HFFc6 (cell line): Measurements from ENCODE around the gene TUSC2. TPM values are rescaled to one million over a fixed set of nuclear protein-coding genes. Genes with fewer than 3 reads are reported as not detected.

Experiments used
- DNase-seq: peaks from one replicate; pipeline ENCODE4 v3.0.0-alpha.2; 2018
- H3K27ac Mint-ChIP-seq: 2 replicates; pipeline ENCODE4 v1.8.0; 2020; ENCODE audit warnings: mild to moderate bottlenecking, mixed read lengths
- H3K27me3 Mint-ChIP-seq: 2 replicates; pipeline ENCODE4 v1.8.0; 2021; ENCODE audit warnings: mild to moderate bottlenecking, moderate library complexity, mixed read lengths; ENCODE audit not compliant: insufficient read depth
- H3K36me3 Mint-ChIP-seq: 2 replicates; pipeline ENCODE4 v1.8.0; 2021; ENCODE audit warnings: low read depth, mixed read lengths
- H3K4me1 Mint-ChIP-seq: 2 replicates; pipeline ENCODE4 v1.8.0; 2020; ENCODE audit warnings: low read depth, mixed read lengths
- H3K4me3 Mint-ChIP-seq: 2 replicates; pipeline ENCODE4 v1.8.0; 2020; ENCODE audit warnings: mild to moderate bottlenecking, moderate library complexity, mixed read lengths
- H3K9me3 Mint-ChIP-seq: 2 replicates; pipeline ENCODE4 v1.8.0; 2020; ENCODE audit warnings: mild to moderate bottlenecking, mixed read lengths
- CTCF ChIP-seq: fragments of 200-600 bp; sonication (generic); IDR thresholded peaks from 2 replicates; pipeline ENCODE4 v1.5.0; 2021; ENCODE audit warnings: antibody characterized with exemption, mild to moderate bottlenecking
- long read RNA-seq: library from polyadenylated mRNA; unstranded; transcript quantifications from one replicate; pipeline ENCODE4 v2.0.0, GENCODE V29; 2019
- total RNA-seq, 6 experiments: library from RNA; stranded (reverse); fragmentation: NEBNext Ultra II Directional; extraction: Animal tissue kit (Norgen Biotek cat#: 25700); gene quantifications; 2 replicates in 1 of 6; 3 replicates in 5 of 6; pipeline ENCODE4 v1.2.3, GENCODE V29; 2021

Gene TUSC2, protein sequence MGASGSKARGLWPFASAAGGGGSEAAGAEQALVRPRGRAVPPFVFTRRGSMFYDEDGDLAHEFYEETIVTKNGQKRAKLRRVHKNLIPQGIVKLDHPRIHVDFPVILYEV
- total RNA-seq = 10 to 100 TPM; 23.9 to 34.2 (median 26.8) TPM
- long read RNA-seq, transcript TUSC2-201 (3 exons, 1,691 nt) = major isoform, 48 of 53 reads
- long read RNA-seq, partial matches to known transcripts = 0 of 53 reads
- long read RNA-seq, other reads (novel, unspliced or antisense) = 2 of 53 reads

GRCh38 chr3:50327943-50328691 lies at the start of gene TUSC2:
Gene TUSC2 (minus strand): TSS chr3:50328223. CDS start chr3:50328099, 124 bp downstream.
- peaks cover 2% of the 10 kb centered on the region for H3K27me3 Mint-ChIP-seq
- peak; percentile 94 for DNase-seq
- H3K27ac Mint-ChIP-seq = peak within 1 kb of the TSS; percentile 84
- TF ChIP-seq CTCF = no peak
- peaks cover 14% of the 10 kb centered on the region for H3K4me1 Mint-ChIP-seq
- peak within 1 kb of the TSS; percentile 94 for H3K4me3 Mint-ChIP-seq
- peaks cover 7% of the 10 kb centered on the region; the same call in 1 of the 2 replicates for H3K36me3 Mint-ChIP-seq
- no peaks in the 10 kb centered on the region for H3K9me3 Mint-ChIP-seq

DNA sequence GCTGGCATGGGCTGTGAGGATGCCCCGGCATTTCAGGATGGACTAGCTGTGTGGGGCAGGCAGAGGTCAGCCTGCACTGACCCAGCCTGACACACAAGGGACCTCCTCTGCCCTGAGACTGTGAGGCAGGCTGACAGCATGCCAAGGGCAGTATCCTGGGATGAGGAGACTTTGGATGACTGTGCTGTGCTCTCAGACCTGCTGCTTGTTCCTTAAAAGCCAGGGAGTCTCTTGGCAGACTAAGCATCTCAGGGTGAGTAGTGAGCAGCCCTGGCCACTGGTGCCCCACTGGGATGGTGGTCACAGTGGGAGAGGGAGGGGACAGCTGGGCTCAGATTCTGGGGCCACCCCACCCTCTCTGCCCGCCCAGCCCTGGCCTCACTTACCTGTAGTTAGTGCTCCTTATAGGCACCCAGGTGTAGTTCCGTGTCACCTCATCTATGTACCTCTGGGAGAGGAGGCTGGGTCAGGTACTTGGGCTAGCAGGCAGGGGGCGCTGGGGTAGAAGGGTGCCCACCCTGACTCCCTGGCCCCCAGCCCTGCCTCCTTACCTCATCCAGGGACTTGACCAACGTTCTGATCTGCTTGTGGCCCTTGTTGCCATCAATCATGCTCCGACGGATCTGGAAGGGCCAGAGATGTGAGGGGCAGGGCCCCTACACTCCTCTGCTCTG lies 47.4 kb upstream of the TUSC2 start:
- Mint-ChIP-seq H3K9me3 (no peaks in the 10 kb centered on the region), H3K27me3 (peaks cover 29% of the 10 kb centered on the region), H3K36me3 (no peaks in the 10 kb centered on the region), H3K4me3 (no peak overlapping the region), H3K4me1 (no peaks in the 10 kb centered on the region), H3K27ac (no peak overlapping the region)
- TF ChIP-seq CTCF = peak; percentile 29; the same call in 1 of the 2 replicates
- no peak for DNase-seq

DNA sequence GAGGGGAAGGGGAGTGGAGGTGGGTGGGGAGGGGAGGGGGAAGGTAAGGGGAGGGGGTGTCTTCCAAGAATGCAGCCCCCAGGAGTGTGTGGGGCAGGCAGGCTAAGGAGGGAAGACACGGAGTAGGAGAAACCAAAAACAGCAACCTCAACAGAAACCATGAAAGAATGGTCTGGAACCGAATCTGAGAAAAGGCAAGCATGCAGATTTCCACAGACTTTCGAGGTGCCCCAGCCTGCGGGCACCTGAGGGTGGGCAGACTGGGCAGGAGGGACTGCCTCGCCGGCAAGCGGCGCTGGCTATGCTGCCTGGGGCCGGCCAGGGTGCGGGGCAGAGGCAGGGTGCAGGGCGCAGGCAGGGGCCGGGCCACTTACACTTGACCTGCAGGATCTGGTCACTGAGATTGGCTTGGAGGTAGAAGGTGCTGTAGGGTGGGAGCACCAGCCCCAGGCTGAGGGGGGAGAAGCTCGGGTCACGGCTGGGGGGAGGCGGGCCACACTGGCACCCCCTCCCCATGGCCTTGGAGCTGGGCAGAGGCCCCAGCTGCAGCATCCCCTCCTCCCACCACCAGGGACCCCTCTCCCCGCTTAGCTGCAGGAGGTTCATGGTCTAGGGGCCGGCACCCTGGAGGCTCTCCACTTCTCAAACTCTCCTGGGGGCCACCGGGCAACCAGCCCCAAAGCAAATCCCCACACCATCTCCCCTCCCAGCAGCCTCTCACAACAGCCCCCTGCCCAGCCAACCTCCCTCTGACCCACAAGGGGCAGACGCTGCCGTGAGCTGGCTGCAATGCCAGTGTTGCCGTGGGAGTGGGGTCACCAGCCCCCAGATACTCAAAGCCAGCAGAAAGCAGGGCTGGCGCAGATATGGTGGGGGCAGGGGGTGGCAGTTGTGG lies 46.6 kb upstream of the TUSC2 start:
- no peaks in the 10 kb centered on the region for H3K36me3 Mint-ChIP-seq
- no peak overlapping the region for H3K27ac Mint-ChIP-seq
- no peaks in the 10 kb centered on the region for H3K9me3 Mint-ChIP-seq
- TF ChIP-seq CTCF = no peak; the same call in 1 of the 2 replicates
- DNase-seq = no peak
- no peaks in the 10 kb centered on the region for H3K4me1 Mint-ChIP-seq
- H3K4me3 Mint-ChIP-seq = no peak overlapping the region
- peaks cover 30% of the 10 kb centered on the region for H3K27me3 Mint-ChIP-seq

- no peaks in the 10 kb centered on the region for H3K36me3 Mint-ChIP-seq
- TF ChIP-seq CTCF = no peak
- H3K27ac Mint-ChIP-seq = no peak overlapping the region
- H3K4me1 Mint-ChIP-seq = no peaks in the 10 kb centered on the region
- no peaks in the 10 kb centered on the region for H3K9me3 Mint-ChIP-seq
- no peak for DNase-seq
- H3K4me3 Mint-ChIP-seq = no peak overlapping the region
- H3K27me3 Mint-ChIP-seq = peaks cover 33% of the 10 kb centered on the region
These were observed 45.4 kb upstream of the TUSC2 start for GRCh38 chr3:50373146-50374051.
